ENCODE data around the gene HCRTR1.

DNA sequence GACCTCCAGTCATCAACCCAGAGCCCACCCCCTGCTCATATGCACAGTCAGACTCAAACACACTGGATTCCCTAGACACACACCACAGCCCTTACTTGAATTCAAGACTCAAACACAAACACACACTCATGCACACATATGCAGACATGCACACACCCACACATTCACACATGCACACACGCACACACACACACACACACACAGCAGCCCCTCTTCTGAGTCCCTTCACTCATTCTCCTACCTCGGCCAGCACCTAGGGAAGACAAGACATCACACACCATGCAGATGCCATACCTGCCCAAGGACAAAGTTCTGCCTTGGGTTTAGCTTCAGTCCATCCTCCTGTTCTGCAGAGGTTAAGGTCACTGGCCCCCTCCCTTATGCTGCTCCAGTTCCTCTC, 1.6 kb upstream of the HCRTR1 start:
- no peak for TF ChIP-seq EZH2 (IDR thresholded peaks at IDR 0.05; ENCODE audit: low read length, unreplicated experiment)
- TF ChIP-seq, protein P1, sequence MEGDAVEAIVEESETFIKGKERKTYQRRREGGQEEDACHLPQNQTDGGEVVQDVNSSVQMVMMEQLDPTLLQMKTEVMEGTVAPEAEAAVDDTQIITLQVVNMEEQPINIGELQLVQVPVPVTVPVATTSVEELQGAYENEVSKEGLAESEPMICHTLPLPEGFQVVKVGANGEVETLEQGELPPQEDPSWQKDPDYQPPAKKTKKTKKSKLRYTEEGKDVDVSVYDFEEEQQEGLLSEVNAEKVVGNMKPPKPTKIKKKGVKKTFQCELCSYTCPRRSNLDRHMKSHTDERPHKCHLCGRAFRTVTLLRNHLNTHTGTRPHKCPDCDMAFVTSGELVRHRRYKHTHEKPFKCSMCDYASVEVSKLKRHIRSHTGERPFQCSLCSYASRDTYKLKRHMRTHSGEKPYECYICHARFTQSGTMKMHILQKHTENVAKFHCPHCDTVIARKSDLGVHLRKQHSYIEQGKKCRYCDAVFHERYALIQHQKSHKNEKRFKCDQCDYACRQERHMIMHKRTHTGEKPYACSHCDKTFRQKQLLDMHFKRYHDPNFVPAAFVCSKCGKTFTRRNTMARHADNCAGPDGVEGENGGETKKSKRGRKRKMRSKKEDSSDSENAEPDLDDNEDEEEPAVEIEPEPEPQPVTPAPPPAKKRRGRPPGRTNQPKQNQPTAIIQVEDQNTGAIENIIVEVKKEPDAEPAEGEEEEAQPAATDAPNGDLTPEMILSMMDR (conservative IDR thresholded peaks at IDR 0.05; ENCODE audit: low read depth, low read length): no peak
